GM12873 (cell line): Measurements from ENCODE around the gene ALG12.

ENCODE experiments used
- TF ChIP-seq, protein P1 (sequence below): IDR thresholded peaks from 2 replicates; pipeline ENCODE4 v1.5.1; 2012; ENCODE audit warnings: low read depth, mild to moderate bottlenecking, moderate library complexity, low read length, control low read depth; ENCODE audit not compliant: insufficient read depth; ENCODE audit errors: missing control alignments

The ALG12 gene

DNA sequence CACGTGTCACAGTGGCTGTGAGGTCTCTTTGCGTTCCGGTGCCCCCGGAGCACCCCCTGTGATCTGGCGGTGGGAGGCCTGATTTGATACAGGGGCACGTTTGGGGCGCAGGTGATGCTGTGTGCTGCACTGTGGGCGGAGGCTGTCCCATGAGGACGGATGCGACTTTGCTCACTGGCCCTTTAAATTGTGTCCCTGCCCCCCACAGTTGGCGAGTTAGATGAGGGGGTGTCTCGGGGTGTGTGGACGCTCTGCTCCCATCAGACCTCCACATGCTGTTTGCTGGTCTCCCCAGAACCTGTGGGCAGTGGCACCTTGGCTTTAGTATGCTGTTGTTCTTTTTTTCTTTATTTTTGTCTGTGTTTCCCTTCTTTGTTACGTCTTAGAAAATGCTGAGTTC lies 59.4 kb downstream of the ALG12 start:
- TF ChIP-seq, protein P1, sequence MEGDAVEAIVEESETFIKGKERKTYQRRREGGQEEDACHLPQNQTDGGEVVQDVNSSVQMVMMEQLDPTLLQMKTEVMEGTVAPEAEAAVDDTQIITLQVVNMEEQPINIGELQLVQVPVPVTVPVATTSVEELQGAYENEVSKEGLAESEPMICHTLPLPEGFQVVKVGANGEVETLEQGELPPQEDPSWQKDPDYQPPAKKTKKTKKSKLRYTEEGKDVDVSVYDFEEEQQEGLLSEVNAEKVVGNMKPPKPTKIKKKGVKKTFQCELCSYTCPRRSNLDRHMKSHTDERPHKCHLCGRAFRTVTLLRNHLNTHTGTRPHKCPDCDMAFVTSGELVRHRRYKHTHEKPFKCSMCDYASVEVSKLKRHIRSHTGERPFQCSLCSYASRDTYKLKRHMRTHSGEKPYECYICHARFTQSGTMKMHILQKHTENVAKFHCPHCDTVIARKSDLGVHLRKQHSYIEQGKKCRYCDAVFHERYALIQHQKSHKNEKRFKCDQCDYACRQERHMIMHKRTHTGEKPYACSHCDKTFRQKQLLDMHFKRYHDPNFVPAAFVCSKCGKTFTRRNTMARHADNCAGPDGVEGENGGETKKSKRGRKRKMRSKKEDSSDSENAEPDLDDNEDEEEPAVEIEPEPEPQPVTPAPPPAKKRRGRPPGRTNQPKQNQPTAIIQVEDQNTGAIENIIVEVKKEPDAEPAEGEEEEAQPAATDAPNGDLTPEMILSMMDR, result no peak

- TF ChIP-seq, protein P1, result no peak
These were observed 61.2 kb downstream of the ALG12 start for GRCh38 chr22:49856766-49857618.

GRCh38 chr22:49856343-49856742 lies 61.9 kb downstream of the ALG12 start:
- TF ChIP-seq, protein P1, result no peak

GRCh38 chr22:49855251-49855911 lies 62.9 kb downstream of the ALG12 start:
- TF ChIP-seq, protein P1, result no peak

DNA sequence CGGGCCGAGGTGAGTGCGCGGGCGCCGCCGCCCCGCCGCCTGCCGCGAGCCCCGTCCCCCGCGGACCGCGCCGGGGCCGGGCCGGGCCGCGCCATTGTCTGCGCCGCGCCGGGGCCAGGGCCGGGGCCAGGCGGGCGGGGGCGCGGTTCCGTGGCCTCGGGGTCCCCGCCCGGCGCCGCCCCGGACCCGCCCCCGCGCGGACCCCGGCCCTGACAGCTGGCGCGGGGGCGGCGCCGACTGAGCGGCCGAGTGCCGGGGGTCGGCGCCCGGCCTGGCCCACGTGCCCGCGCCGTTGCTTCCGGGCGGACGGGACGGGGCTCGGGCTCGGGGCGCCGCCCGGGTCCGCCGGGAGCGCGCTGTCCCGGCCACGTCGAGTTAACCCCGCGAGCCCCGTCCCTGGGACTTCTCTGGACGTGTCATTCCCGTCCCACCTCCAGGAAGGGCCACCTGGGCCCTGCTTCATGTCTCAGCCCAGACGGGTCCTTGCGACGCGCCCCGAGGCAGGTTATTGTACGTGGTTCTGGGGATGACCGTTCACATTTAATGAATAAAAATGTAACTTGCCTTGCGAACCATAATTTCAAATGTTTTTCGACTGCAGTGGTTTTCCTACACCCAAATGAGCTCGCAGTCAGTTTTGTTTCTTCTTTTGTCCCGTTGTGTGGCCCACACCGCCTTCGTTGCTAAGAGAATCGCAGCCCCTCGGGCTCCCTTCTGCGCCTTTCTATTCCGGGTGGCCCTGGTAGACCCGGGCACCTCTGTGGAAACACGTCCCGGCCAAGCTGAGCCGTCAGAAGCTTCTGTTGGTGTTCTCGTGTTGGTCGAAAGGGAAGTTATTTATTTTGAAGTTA lies 64.0 kb downstream of the ALG12 start:
- TF ChIP-seq, protein P1, result no peak

DNA sequence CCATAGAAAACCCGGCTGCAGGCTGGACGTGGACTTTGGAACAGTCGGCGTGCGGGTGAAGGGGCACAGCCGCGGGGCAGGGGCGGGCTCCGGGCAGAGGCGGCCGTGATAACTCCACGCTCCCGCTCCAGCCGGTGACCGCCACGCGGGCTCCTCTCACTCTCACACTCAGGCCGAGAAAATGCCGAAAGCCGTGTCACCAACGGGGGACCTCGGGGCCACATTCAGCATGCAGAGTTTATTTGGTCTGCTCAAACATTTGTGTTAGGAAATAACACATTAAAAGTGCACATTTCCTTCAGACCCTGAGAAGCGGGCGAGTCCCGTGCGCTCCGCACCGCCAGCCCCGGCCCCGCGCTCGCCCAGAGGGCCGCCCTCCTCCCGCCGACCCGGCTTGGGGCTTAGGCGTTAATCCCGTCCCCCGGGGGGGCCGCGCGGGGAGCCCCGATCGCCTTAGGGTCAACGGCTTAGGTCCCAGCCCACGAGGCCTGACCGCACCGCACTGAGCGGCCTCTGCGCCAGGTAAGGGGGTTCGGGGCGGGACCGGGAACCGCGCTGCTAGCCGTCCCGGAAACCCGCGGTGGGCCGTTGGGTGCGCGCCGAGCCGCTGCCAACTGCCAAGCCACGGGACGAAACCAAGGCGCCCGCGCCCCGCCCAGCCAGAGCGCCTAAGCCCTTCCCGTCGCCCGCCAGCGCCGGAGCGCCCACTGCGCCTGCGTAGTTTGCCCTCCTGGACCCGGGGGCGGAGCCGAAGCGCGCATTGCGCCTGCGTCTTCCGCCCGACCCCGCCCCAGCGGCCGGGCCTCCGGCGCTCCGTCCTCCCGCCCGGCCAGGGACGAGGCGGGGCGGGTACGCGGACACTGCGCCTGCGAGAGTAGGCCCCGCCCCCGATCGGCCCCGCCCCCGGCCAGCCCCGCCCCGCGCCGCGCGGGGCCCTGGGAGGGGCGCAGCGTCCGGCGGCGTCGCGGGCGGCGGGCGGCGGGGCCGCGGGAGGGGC lies 65.0 kb downstream of the ALG12 start, which contains the start of gene ZBED4:
Gene ZBED4 (plus strand): TSS at position 947 of the 997 bp plus-strand sequence. CDS start 29,819 bp downstream, outside the sequence.
- TF ChIP-seq, protein P1, result no peak
